GM20431 (cell line): ENCODE data around the gene KHDC1L.

Experiments
- in situ Hi-C: fragments of 300-500 bp; cut with MseI, MboI; formaldehyde crosslinking; loops from one replicate; pipeline ENCODE4 v1.15.0; 2020; ENCODE audit warnings: low sequenced_read_pairs; ENCODE audit not compliant: unreplicated experiment

The KHDC1L gene

DNA sequence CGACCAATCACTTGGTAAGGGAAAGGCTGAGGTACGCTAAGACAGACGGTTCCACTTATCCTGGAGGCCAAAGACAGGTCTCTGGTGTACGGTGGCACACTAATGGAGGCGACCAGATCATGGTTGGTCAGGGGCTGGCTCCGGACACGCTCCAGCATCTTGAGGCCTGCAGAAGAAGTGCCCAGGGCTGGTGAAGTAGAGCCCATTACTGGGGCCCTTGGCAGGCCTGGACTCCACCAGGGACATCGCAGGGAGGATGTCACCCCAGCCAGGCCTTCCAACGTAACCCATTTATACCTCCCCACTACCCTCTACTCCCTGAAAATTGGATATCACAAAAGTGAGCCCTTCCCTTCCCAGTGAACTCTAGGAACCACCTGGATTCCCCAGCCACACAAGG is 16.2 kb downstream of the KHDC1L start:
- in situ Hi-C loops = no loop called here

DNA sequence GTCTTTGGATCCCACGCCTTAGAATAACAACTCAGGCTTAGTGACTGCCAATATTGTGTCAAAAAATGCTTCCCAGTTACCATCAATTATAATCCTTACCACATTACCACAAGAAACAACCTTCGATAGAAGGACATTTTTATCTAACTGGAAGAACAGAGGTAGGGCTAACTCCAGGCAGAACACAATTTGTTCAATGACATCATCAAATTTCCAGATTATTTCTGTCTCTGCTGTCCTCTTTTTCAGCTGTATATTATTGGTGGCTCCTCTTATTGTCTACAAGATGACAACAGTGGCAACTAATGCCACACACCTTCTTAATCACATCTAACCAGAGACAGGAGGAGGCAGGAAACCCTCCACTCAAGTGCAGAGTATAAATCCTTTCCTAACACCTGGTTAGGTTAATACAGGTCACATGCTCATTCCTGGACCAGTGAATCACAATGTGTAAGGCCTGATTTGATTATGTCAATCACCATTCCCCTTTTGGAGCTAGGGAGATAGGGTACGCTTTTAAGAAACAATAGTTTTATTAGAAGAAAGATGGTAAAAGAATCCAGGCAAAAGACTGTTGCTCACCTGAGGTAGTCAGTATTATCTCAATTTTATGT is 18.0 kb downstream of the KHDC1L start:
- in situ Hi-C loops = no loop called here

DNA sequence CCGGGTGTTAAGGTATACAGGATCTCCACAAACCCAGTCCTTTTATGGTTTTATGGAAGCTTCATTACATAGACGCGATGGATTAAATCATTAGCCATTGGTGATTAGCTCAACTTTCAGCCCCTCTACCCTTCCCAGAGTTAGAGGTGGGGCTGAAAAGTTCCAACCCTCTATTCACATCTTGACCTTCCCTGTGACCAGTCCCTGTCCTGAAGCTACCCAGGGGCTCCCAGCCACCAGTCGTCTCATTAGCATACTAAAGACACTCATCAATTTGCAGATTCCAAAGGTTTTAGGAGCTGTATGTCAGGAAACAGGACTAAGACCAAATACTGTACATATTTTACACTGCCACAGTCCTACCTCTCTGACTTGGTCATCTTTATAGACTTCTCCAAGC is 21.0 kb downstream of the KHDC1L start:
- in situ Hi-C loops = no loop called here

DNA sequence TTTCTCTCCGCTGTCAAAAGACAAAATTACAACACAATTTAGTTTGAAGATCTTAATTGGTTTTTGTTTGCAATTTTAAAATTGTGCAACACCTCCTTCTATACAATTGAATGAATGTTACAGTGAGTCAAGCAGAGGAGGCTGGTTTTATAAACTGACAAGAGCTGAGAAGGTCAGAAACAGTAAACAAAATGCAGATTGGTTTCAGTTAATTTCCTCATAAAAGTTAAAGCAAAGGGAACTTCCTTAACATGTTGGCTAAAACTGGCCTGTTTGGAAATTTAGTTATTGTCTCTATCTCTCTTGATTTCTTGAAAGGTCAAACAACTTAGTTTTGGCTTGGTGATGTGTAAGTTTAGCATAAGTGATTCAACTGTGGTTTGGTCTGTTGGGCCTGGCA is 22.2 kb downstream of the KHDC1L start:
- in situ Hi-C loops = no loop called here

DNA sequence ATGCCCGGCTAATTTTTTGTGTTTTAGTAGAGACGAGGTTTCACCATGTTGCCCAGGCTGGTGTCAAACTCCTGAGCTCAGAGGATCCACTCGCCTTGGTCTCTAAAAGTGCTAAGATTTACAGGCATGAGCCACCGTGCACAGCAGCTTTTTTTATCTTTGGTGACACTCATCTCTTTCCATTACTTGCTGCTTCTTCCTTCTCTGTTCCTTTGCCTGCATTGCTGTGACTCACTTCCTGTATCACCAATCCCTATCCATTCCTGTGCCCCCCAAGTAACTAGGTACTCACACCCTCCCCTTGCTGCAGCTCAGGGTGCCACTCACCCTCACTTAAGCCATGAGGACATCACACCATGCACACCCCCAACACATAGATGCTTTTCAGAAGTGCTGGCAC is 24.6 kb downstream of the KHDC1L start:
- in situ Hi-C loops = no loop called here

DNA sequence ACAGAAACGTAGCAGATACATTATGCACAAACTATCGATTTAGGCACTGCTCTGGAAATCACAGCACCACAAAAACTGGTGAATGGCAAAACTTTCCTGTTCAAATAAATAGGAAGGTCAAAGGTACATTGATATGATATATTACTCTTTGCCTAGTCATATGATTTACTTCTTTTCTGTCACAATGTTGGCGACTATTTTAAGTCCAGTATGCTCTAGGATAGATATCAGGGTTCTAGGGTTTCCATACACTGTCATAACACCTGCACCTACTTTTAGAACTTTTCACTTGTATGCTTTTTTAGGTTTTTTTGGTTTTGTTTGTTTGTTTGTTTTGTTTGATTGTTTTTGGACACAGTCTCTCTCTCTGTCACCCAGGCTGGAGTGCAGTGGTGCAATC is 25.0 kb downstream of the KHDC1L start:
- in situ Hi-C loops = no loop called here

DNA sequence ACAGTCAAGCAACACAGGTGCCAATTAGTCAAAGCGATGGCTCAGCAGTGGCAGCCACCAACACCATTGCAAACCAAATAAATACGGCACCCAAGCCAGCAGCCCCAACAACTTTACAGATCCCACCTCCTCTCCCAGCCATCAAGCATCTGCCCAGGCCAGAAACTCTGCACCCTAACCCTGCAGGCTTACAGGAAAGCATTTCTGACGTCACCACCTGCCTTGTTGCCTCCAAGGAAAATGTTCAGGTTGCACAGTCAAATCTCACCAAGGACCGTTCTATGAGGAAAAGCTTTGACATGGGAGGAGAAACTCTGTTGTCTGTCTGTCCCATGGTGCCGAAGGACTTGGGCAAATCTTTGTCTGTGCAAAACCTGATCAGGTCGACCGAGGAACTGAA is 30.6 kb downstream of the KHDC1L start:
- in situ Hi-C loops = loop anchor here (25.0 kb wide), 1 partner anchor 782 kb away; no protein-coding TSS in a partner anchor

DNA sequence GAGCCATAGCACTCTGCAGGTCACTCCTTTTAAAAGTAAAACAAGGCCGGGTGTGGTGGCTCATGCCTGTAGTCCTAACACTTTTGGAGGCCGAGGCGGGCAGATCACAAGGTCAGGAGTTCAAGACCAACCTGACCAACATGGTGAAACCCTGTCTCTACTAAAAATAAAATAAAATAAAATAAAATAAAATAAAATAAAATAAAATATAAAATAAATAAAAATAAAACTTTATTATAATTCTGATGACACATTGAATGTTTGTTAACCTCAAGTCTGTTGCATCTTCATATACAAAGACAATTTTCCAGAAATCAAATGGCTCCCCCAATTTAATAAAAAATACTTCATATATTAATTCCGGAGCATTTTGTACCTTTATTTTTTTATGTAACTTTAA is 32.0 kb downstream of the KHDC1L start:
- in situ Hi-C loops = loop anchor here (25.0 kb wide), 1 partner anchor 781 kb away; no protein-coding TSS in a partner anchor

DNA sequence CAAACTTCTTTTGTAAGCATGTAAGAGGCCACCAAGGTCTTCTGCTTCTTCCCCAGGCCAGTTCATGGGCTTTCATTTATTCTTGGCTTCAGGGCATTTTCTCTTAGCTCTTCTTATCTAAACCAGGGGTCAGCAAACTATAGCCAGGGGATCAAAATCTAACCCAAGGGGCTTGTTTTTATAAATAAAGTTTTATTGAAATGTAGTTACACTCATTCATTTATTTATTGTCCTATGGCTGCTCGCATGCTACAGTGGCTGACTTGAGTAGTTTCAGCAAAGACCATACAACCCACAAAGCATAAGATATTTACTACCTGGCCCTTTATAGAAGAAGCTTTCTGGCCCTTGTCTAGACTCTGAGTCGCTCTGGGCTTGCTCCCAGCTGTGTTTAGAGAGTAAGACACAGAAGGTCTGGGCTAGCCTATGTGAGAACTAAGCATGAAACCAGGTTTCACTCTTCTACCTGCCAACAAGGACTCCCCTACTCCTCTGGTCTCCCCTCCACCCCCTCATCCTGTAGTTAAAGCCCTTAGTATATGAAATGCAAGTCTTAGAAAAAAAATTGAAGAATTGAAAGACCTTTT is 43.2 kb downstream of the KHDC1L start:
- in situ Hi-C loops = loop anchor here (25.0 kb wide), 1 partner anchor 770 kb away; no protein-coding TSS in a partner anchor

DNA sequence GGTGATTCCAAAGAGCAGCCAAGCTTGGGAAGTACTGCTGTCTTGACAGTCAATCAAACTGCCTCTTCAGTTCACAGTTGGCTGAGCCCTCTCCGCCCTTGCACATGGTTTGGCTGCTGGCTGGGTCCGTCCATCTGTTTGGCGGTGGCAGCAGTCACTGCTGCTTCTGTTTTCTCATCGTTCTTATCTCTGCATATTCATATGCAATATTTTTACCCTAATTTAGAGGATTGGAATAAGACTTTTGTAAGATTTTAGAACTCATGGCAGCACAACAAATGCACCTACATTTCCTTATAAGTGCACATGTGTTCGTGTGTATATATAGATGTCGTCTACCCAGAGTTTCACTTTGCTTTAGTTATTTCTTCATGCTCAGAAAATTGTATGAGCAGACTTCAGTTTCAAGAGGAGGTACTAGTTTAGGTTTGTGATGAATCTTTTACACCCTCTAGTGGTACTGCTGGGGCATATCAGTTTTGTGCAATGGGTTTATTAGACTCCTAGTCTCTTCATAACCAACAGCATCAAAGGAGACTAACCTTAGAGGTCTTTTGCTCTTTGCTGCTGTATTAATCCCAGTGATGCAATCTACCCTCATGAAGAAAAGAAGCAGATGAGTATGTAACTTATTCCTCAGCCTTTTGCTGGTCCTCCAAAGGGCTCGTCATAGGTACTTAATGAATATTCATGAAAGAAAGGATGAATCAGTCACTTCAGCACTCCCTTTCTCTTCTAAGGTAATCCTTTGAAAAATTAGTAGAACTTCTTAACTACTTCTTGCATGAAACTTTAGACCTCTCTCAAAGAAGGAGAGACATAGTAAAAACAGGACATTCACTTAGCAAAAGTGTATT is 44.3 kb downstream of the KHDC1L start:
- in situ Hi-C loops = loop anchor here (25.0 kb wide), 1 partner anchor 769 kb away; no protein-coding TSS in a partner anchor

DNA sequence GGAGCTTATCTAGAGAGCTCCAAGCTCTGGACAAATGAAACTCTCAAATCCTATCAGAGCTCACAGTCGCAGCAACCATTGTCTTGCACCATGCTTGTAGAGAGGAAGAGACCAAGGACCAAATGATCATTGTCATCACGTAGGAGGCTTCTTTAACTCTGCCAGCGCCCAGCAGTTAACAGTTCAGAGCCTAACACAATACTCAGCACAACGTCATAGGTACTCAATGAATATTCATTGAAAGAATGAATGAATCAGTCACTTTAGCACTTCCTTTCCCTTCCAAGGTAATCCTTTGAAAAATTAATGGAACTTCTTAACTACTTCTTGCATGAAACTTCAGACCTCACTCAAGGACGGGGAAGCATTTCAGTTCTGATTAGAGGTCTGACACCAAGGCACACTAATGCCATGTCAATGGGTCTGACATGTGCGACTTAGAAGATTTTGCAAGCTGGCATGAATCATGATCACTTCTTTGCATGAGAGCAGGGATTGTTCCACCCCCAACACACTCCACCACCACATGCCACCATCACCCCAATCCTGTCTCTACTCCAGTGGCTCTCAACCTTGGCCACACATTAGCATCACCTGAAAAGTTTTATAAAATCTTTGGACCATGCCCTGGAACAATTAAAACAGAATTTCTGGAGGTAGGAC is 45.1 kb downstream of the KHDC1L start:
- in situ Hi-C loops = loop anchor here (25.0 kb wide), 1 partner anchor 768 kb away; no protein-coding TSS in a partner anchor

DNA sequence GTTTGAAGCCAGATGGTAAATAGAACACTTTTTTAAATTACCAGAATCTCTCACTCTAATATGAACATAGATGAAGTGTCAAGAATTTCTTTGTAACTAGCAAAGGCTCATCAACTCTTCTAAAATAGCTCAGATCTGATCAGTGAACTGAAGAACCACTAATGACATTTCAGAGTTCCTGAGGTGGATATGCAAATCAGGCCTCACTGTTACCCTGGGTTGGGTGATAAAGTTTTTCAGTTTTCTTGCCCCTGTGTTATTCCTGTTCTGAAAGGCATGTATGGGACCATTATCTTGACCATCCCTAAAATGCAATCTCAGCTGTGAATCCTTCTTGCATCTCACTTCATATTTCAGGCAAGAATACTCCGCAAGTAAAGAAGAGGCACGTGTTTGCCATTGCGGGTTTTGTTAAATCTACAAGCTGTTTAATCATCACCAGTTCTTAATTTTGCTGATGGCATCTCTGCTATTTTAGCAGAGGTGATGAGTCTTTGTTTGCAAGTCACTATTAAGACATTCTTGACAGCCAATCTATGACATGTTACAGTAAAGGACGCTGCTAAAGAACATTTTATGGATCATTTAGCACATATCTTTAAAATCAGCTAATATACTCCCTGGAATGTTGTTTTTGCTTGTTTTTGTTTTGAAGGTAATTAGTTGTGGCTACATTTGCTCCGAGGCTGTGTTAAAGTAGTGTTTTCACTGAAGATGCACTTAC is 47.9 kb downstream of the KHDC1L start:
- in situ Hi-C loops = loop anchor here (25.0 kb wide), 1 partner anchor 765 kb away; no protein-coding TSS in a partner anchor

DNA sequence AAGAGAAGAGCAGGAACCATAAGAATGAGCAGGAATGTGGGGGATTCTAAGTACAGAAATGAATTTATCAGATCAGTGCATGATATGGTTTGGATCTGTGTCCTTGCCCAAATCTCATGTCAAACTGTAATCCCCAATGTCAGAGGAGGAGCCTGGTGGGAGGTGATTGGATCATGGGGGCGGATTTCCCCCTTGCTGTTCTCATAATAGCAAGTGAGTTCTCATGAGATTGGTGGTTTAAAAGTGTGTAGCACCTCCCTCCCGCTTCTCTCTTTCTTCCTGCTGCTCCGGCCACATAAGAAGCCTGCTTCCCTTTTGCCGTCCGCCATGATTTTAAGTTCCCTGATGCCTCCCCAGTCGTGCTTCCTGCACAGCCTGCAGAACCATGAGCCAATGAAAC is 49.2 kb downstream of the KHDC1L start:
- in situ Hi-C loops = loop anchor here (25.0 kb wide), 1 partner anchor 764 kb away; no protein-coding TSS in a partner anchor

DNA sequence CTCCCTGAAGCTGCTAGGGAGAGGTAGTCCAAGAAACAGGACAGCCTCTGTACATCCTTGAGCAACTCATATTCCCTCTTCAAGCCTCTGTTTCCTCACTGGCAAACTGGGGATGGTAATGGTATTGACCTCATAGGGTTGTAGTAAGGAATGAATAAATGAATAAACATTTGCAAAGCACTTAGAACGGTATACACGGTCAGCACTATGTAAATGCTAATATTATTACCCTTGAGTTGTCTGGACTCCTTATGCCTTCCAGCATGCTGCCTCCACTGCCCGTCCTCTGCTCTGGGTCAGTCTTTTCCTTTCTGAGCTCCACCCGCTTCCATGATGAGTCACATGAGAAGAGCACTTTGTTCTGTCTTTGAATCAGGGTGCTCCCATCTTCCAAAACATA is 50.6 kb downstream of the KHDC1L start:
- in situ Hi-C loops = loop anchor here (25.0 kb wide), 1 partner anchor 762 kb away; no protein-coding TSS in a partner anchor
